Keratinocyte (primary cell): Measurements from ENCODE around the gene MAP3K10.

ENCODE experiments used
- CTCF ChIP-seq, 3 experiments: IDR thresholded peaks in 1 of 3; conservative IDR thresholded peaks in 1 of 3; optimal IDR thresholded peaks in 1 of 3; 2 replicates in 2 of 3; 3 replicates in 1 of 3; pipeline versions ENCODE3 to v1.5.1; 2011; ENCODE audit warnings: low read length in 3 of 3, mild to moderate bottlenecking in 3 of 3, moderate library complexity in 2 of 3, control low read depth in 1 of 3, inconsistent platforms in 1 of 3; ENCODE audit not compliant: insufficient read depth in 2 of 3; ENCODE audit errors: extremely low read depth in 1 of 3
- EZH2 ChIP-seq: IDR thresholded peaks from one replicate; pipeline ENCODE4 v1.6.1; 2012; ENCODE audit warnings: inconsistent platforms, mild to moderate bottlenecking, low read length, moderate library complexity

GRCh38 chr19:40174092-40174491, 17.1 kb upstream of the MAP3K10 start:
- TF ChIP-seq CTCF (optimal IDR thresholded peaks at IDR 0.05 in 1 of 3, IDR thresholded peaks at IDR 0.05 in 1 of 3, conservative IDR thresholded peaks at IDR 0.05 in 1 of 3; ENCODE audit: extremely low read depth in 1 of 3, insufficient read depth in 2 of 3, low read length in 3 of 3) (no peak), EZH2 (no peak)
